DOHH2 (cell line): ENCODE measurements around the gene TXLNG.

Source experiments
- H3F3A ChIP-seq: fragments of 200-600 bp; sonication (generic), shearing (Covaris generic); 2 replicates; pipeline ENCODE4 v1.6.0; 2016; ENCODE audit warnings: antibody characterized with exemption, mild to moderate bottlenecking; ENCODE audit not compliant: control insufficient read depth, insufficient read depth
- H3K27ac ChIP-seq: fragments of 200-600 bp; sonication (generic); 2 replicates; pipeline ENCODE4 v1.5.1; 2014; ENCODE audit warnings: low read depth, mild to moderate bottlenecking, low read length, moderate library complexity
- H3K27me3 ChIP-seq: fragments of 200-600 bp; sonication (generic); 2 replicates; pipeline ENCODE4 v1.6.1; 2014; ENCODE audit warnings: mild to moderate bottlenecking, low read length, mixed read lengths; ENCODE audit not compliant: control insufficient read depth
- H3K36me3 ChIP-seq: fragments of 200-600 bp; sonication (generic); 2 replicates; pipeline ENCODE4 v1.6.1; 2014; ENCODE audit warnings: mild to moderate bottlenecking, low read length, moderate library complexity, mixed read lengths; ENCODE audit not compliant: control insufficient read depth
- H3K4me1 ChIP-seq: fragments of 200-600 bp; sonication (generic); 2 replicates; pipeline ENCODE4 v1.6.1; 2014; ENCODE audit warnings: mild to moderate bottlenecking, low read length, mixed read lengths; ENCODE audit not compliant: control insufficient read depth
- H3K4me2 ChIP-seq: fragments of 200-600 bp; sonication (generic); 2 replicates; pipeline ENCODE4 v1.6.0; 2014; ENCODE audit warnings: mild to moderate bottlenecking, low read length, moderate library complexity
- H3K4me3 ChIP-seq: fragments of 200-600 bp; sonication (generic); 2 replicates; pipeline ENCODE4 v1.5.1; 2014; ENCODE audit warnings: mild to moderate bottlenecking, low read length, mixed read lengths
- H3K79me2 ChIP-seq: fragments of 200-600 bp; sonication (generic); 2 replicates; pipeline ENCODE4 v1.6.1; 2014; ENCODE audit warnings: mild to moderate bottlenecking, low read length, mixed read lengths; ENCODE audit not compliant: control insufficient read depth
- H3K9me2 ChIP-seq: fragments of 200-600 bp; sonication (generic); replicated peaks from 2 replicates; pipeline ENCODE4 v1.6.1; 2014; ENCODE audit warnings: mild to moderate bottlenecking, low read length, mixed read lengths; ENCODE audit not compliant: control insufficient read depth
- H3K9me3 ChIP-seq: fragments of 200-600 bp; sonication (generic); 2 replicates; pipeline ENCODE4 v1.6.1; 2014; ENCODE audit warnings: antibody characterized with exemption, low read length, mixed read lengths; ENCODE audit not compliant: control insufficient read depth, insufficient read depth
- H4K20me1 ChIP-seq: fragments of 200-600 bp; sonication (generic); 2 replicates; pipeline ENCODE4 v1.6.0; 2014; ENCODE audit warnings: low read depth, mild to moderate bottlenecking, antibody characterized with exemption, low read length, moderate library complexity; ENCODE audit not compliant: control insufficient read depth, insufficient read depth
- CTCF ChIP-seq: fragments of 200-600 bp; sonication (generic); IDR thresholded peaks from one replicate; pipeline ENCODE4 v1.5.1; 2014; ENCODE audit warnings: antibody characterized with exemption, mild to moderate bottlenecking, low read depth, low read length; ENCODE audit not compliant: poor library complexity, severe bottlenecking
- EZH2phosphoT487 ChIP-seq: fragments of 200-600 bp; sonication (generic); IDR thresholded peaks from 2 replicates; pipeline ENCODE4 v1.6.1; 2017; ENCODE audit warnings: borderline replicate concordance, mild to moderate bottlenecking, antibody characterized with exemption, low read length, moderate library complexity, mixed read lengths

The TXLNG gene

GRCh38 chrX:16839852-16840460 lies 53.7 kb downstream of the TXLNG start:
- no peaks in the 10 kb centered on the region for H4K20me1 ChIP-seq
- H3K27ac ChIP-seq: no peak overlapping the region
- H3K36me3 ChIP-seq: peaks cover 92% of the 10 kb centered on the region
- no peak overlapping the region for H3K4me3 ChIP-seq
- H3K79me2 ChIP-seq: no peaks in the 10 kb centered on the region
- H3F3A ChIP-seq: peaks cover 35% of the 10 kb centered on the region
- H3K9me3 ChIP-seq: no peaks in the 10 kb centered on the region
- no peaks in the 10 kb centered on the region for H3K4me1 ChIP-seq
- no peaks in the 10 kb centered on the region for H3K27me3 ChIP-seq
- TF ChIP-seq CTCF (no peak), EZH2phosphoT487 (no peak)
- H3K9me2 ChIP-seq: no peaks in the 10 kb centered on the region
- H3K4me2 ChIP-seq: no peak overlapping the region

- no peaks in the 10 kb centered on the region for H3K9me2 ChIP-seq
- peaks cover 84% of the 10 kb centered on the region for H3K36me3 ChIP-seq
- TF ChIP-seq CTCF (no peak), EZH2phosphoT487 (no peak)
- no peaks in the 10 kb centered on the region for H4K20me1 ChIP-seq
- no peaks in the 10 kb centered on the region for H3K79me2 ChIP-seq
- H3K9me3 ChIP-seq: no peaks in the 10 kb centered on the region
- H3K4me3 ChIP-seq: no peak overlapping the region
- H3K27me3 ChIP-seq: no peaks in the 10 kb centered on the region
- no peak overlapping the region for H3K27ac ChIP-seq
- peaks cover 47% of the 10 kb centered on the region for H3F3A ChIP-seq
- H3K4me1 ChIP-seq: no peaks in the 10 kb centered on the region
- H3K4me2 ChIP-seq: no peak overlapping the region
Measured at GRCh38 chrX:16842684-16843083, 56.4 kb downstream of the TXLNG start.

- no peak for TF ChIP-seq EZH2phosphoT487
- no peak for TF ChIP-seq CTCF
- peaks cover 84% of the 10 kb centered on the region for H3K36me3 ChIP-seq
Measured at GRCh38 chrX:16843208-16843909, 57.1 kb downstream of the TXLNG start.

More at GRCh38 chrX:16843208-16843909, 57.1 kb downstream of the TXLNG start:
- no peaks in the 10 kb centered on the region for H3K4me1 ChIP-seq
- no peak overlapping the region for H3K4me2 ChIP-seq
- no peaks in the 10 kb centered on the region for H3K27me3 ChIP-seq
- no peaks in the 10 kb centered on the region for H3K79me2 ChIP-seq
- H3K27ac ChIP-seq: no peak overlapping the region
- H4K20me1 ChIP-seq: no peaks in the 10 kb centered on the region
- H3K9me3 ChIP-seq: no peaks in the 10 kb centered on the region
- H3K9me2 ChIP-seq: no peaks in the 10 kb centered on the region
- H3K4me3 ChIP-seq: no peak overlapping the region
- H3F3A ChIP-seq: peaks cover 48% of the 10 kb centered on the region
